Adrenal gland (tissue), 12 donors: ENCODE results near the gene ZBTB40. TPM values are rescaled to one million over a fixed set of nuclear protein-coding genes. Genes with fewer than 3 reads are reported as not detected.
A peak's percentile ranks its signal among the peaks of the same experiment; 100 is the strongest.

ENCODE experiments used
- DNase-seq, 7 donors: peaks; one replicate each; pipeline ENCODE4 v3.0.0-alpha.2; 2019 to 2020
- H3K27ac ChIP-seq, 5 donors: fragments of 200-600 bp; sonication (generic) in 4 of 5; 1 replicate in 3 of 5; 2 replicates in 2 of 5; pipeline versions ENCODE4 v1.5.1 to v1.8.0; 2016 to 2020; ENCODE audit warnings: mild to moderate bottlenecking in 1 of 5
- H3K27me3 ChIP-seq: fragments of 200-600 bp; 2 replicates; pipeline ENCODE4 v1.8.0; 2021
- H3K36me3 ChIP-seq, 2 donors: fragments of 200-600 bp; replicated peaks in 1 of 2; 1 replicate in 1 of 2; 2 replicates in 1 of 2; pipeline versions ENCODE4 v1.5.1 to v1.8.0; 2018 to 2022
- H3K4me1 ChIP-seq, 2 donors: fragments of 200-600 bp; replicated peaks in 1 of 2; 1 replicate in 1 of 2; 2 replicates in 1 of 2; pipeline versions ENCODE4 v1.5.1 to v1.8.0; 2018 to 2021
- H3K4me3 ChIP-seq, 4 donors: fragments of 200-600 bp; sonication (generic) in 3 of 4; one replicate each; pipeline ENCODE4 v1.5.1; 2016 to 2018
- H3K9me3 ChIP-seq, 3 donors: fragments of 200-600 bp; sonication (generic) in 1 of 3; replicated peaks in 1 of 3; 1 replicate in 2 of 3; 2 replicates in 1 of 3; pipeline versions ENCODE4 v1.5.1 to v1.8.0; 2016 to 2021
- CTCF ChIP-seq, 6 experiments: fragments of 450-650 bp in 4 of 6; fragments of 200-600 bp in 2 of 6; sonication (generic) in 1 of 6; IDR thresholded peaks; 1 replicate in 5 of 6; 2 replicates in 1 of 6; pipeline versions ENCODE4 v1.5.1 to v1.8.0; 2016 to 2021; ENCODE audit warnings: antibody characterized with exemption in 6 of 6, mild to moderate bottlenecking in 2 of 6, moderate library complexity in 1 of 6
- POLR2A ChIP-seq, 2 donors: fragments of 450-650 bp; IDR thresholded peaks; one replicate each; pipeline ENCODE4 v1.6.1; 2017; ENCODE audit warnings: antibody characterized with exemption in 2 of 2, mild to moderate bottlenecking in 2 of 2, moderate library complexity in 1 of 2
- WGBS, 4 donors: extraction: QIAGEN DNeasy Blood & Tissue Kit in 2 of 4; methylation state at CpG; one replicate each; pipeline versions ENCODE4 v1.1.5 to v1.1.7; 2013 to 2017; 5-methylcytosine and 5-hydroxymethylcytosine counted together
- intact Hi-C, 2 donors: fragments of 100-400 bp; cut with DNase I; formaldehyde crosslinking; loops; one replicate each; pipeline versions ENCODE4 v1.14.1 to v1.15.0; 2022 to 2023
- polyA plus RNA-seq, 3 donors: library from polyadenylated mRNA; stranded (reverse); fragments of 200-250 nt in 2 of 3; fragments of 350-450 nt in 1 of 3; fragmentation: Illumina TruSeq in 1 of 3; extraction: RNeasy Lipid Tissue Mini Kit (QIAGEN cat#74804) in 1 of 3; gene quantifications; one replicate each; pipeline ENCODE4 v1.2.3, GENCODE V29; 2013 to 2014
- total RNA-seq, 9 donors: library from RNA; depleted of rRNA in 4 of 9; stranded (reverse); fragments of >200 nt in 4 of 9; fragments of 120-200 nt in 1 of 9; fragmentation: NEBNext Ultra II Directional in 1 of 9; extraction: Animal tissue kit (Norgen Biotek cat#: 25700) in 1 of 9; gene quantifications; one replicate each; pipeline versions ENCODE4 v1.1.0 to v1.2.4, GENCODE V29; 2013 to 2023
- donor health status: healthy with polysubstance abuse.
- donor health status: Bipolar disorder and iron deficiency.
- donor health status: DM: yes; HTN: yes; CAD: no.
- donor health status: DM: no; HTN: no; CAD: no.
- donor health status: DM: no; HTN: no; CAD: no.
- donor health status: DM: yes; HTN: yes; CAD: no.

The ZBTB40 gene
- total and polyA plus RNA-seq, 12 donors, result 17.1 to 45.7 (median 27.7) TPM

DNA sequence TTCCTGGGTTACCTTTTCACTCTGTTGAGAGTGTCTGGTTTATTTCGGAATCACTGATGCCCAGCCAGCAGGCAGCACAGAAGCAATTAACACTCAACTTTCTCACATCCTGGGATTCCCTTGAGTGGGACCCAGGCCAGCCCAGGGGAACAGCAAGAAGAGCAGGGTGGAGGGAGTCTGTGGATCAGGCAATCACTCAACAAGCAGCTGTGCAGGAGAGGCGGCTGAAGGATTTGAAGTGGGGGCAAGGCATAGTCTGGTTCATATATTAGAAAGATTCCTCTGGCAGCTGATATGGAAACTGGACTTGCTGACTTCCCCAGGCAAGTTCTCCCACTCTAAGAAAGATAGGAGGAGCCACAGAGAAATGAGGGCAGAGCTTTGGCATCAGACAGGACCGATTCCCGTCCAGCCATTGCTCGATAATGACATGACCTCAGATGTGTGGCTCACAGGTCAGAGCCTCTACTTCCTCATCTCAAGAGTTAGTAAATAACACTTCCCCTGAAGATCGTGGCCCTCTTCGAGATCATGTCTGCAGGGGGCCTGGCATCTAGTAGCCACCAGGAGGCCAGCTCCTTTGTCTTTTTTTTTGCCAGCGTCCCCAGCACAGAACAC, 124.0 kb downstream of the ZBTB40 start:
- WGBS, 4 donors, result 52 to 67% (median 55%) methylated on average over 7 to 8 of the region's 8 CpGs
- Histone ChIP-seq H3K4me1 (no peaks in the 10 kb centered on the region), H3K27me3 (no peaks in the 10 kb centered on the region), H3K9me3 (no peaks in the 10 kb centered on the region), H3K27ac (no peak overlapping the region), H3K36me3 (no peaks in the 10 kb centered on the region), H3K4me3 (no peak overlapping the region)
- intact Hi-C loops, result no loop called here
- peak in 1 of 7 donors; percentile 25 for DNase-seq
- TF ChIP-seq POLR2A (IDR thresholded peaks at IDR 0.05) (no peak), CTCF (IDR thresholded peaks at IDR 0.05) (peak in 1 of 6 experiments; percentile 5)

- 79 to 91% (median 86%) methylated on average over 7 to 23 of the region's 23 CpGs for WGBS, 4 donors
- Histone ChIP-seq H3K4me3 (no peak overlapping the region), H3K27ac (no peak overlapping the region), H3K36me3 (no peaks in the 10 kb centered on the region), H3K27me3 (no peaks in the 10 kb centered on the region), H3K4me1 (no peaks in the 10 kb centered on the region), H3K9me3 (no peaks in the 10 kb centered on the region)
- intact Hi-C loops, result no loop called here
- TF ChIP-seq POLR2A (IDR thresholded peaks at IDR 0.05) (no peak), CTCF (IDR thresholded peaks at IDR 0.05) (no peak)
- DNase-seq, result no peak
Observed at GRCh38 chr1:22576150-22576544, 124.5 kb downstream of the ZBTB40 start.

GRCh38 chr1:22576617-22577016, 125.0 kb downstream of the ZBTB40 start:
- 89 to 95% (median 93%) methylated on average over 9 to 24 of the region's 24 CpGs for WGBS, 4 donors
- DNase-seq, result no peak
- intact Hi-C loops, result no loop called here
- H3K9me3 ChIP-seq, result no peaks in the 10 kb centered on the region
- TF ChIP-seq POLR2A (IDR thresholded peaks at IDR 0.05), result no peak
- no peak for TF ChIP-seq CTCF (IDR thresholded peaks at IDR 0.05)
- H3K4me1 ChIP-seq, result no peaks in the 10 kb centered on the region
- H3K27ac ChIP-seq, result no peak overlapping the region
- no peaks in the 10 kb centered on the region for H3K36me3 ChIP-seq
- H3K27me3 ChIP-seq, result no peaks in the 10 kb centered on the region
- no peak overlapping the region for H3K4me3 ChIP-seq

- WGBS, 4 donors, result 76 to 94% (median 90%) methylated on average over 12 of the region's 12 CpGs
- intact Hi-C loops, result no loop called here
Observed at GRCh38 chr1:22578732-22579361, 127.2 kb downstream of the ZBTB40 start.

More at GRCh38 chr1:22578732-22579361, 127.2 kb downstream of the ZBTB40 start:
- no peaks in the 10 kb centered on the region for H3K9me3 ChIP-seq
- no peaks in the 10 kb centered on the region for H3K27me3 ChIP-seq
- H3K27ac ChIP-seq, result no peak overlapping the region
- H3K4me3 ChIP-seq, result no peak overlapping the region
- H3K36me3 ChIP-seq, result no peaks in the 10 kb centered on the region
- no peak for TF ChIP-seq CTCF (IDR thresholded peaks at IDR 0.05)
- DNase-seq, result no peak
- peaks cover 0 to 9% of the 10 kb centered on the region in 2 donors for H3K4me1 ChIP-seq
